SK-N-SH treated with all-trans-retinoic acid at 6 μM for 48 hours (cell line): ENCODE results near the gene TTC28.

Experiments
- ARNTL ChIP-seq: fragments of 450-650 bp; formaldehyde crosslinking; IDR thresholded peaks from 2 replicates; pipeline ENCODE4 v1.5.0; 2020; ENCODE audit warnings: low read depth, mild to moderate bottlenecking, moderate library complexity, borderline replicate concordance
- CSDC2 ChIP-seq: fragments of 250-450 bp; sonication (Bioruptor Pico); IDR thresholded peaks from 2 replicates; pipeline ENCODE4 v1.5.0; 2020; ENCODE audit warnings: mild to moderate bottlenecking, moderate library complexity
- ISL1 ChIP-seq: fragments of 250-450 bp; sonication (Bioruptor Pico); IDR thresholded peaks from 2 replicates; pipeline ENCODE4 v2.1.2; 2022; ENCODE audit warnings: mild to moderate bottlenecking, moderate library complexity
- OSR1 ChIP-seq: fragments of 250-450 bp; sonication (Bioruptor Pico); IDR thresholded peaks from 2 replicates; pipeline ENCODE4 v1.8.0; 2022; ENCODE audit warnings: moderate library complexity, mild to moderate bottlenecking, inconsistent platforms
- SNAI2 ChIP-seq: fragments of 250-450 bp; sonication (Bioruptor Pico); IDR thresholded peaks from 2 replicates; pipeline ENCODE4 v1.5.0; 2020; ENCODE audit warnings: mild to moderate bottlenecking, moderate library complexity
- TCF4 ChIP-seq: fragments of 250-450 bp; sonication (Bioruptor Pico); IDR thresholded peaks from 2 replicates; pipeline ENCODE4 v1.8.0; 2021; ENCODE audit warnings: mild to moderate bottlenecking, moderate library complexity, borderline replicate concordance
- TOX ChIP-seq: fragments of 250-450 bp; sonication (Bioruptor Pico); IDR thresholded peaks from 2 replicates; pipeline ENCODE4 v1.8.0; 2021; ENCODE audit warnings: mild to moderate bottlenecking, moderate library complexity, borderline replicate concordance
- ZFP3 ChIP-seq: fragments of 250-450 bp; sonication (Bioruptor Pico); IDR thresholded peaks from 2 replicates; pipeline ENCODE4 v1.5.0; 2020; ENCODE audit warnings: mild to moderate bottlenecking, moderate library complexity
- ZFP30 ChIP-seq: fragments of 450-650 bp; formaldehyde crosslinking; IDR thresholded peaks from 2 replicates; pipeline ENCODE4 v1.5.0; 2022; ENCODE audit warnings: mild to moderate bottlenecking, moderate library complexity
- ZNF8 ChIP-seq: fragments of 450-650 bp; formaldehyde crosslinking; IDR thresholded peaks from 2 replicates; pipeline ENCODE4 v1.5.0; 2020; ENCODE audit warnings: mild to moderate bottlenecking, moderate library complexity
- TF ChIP-seq, protein P1 (sequence below): fragments of 250-450 bp; sonication (Bioruptor Pico); IDR thresholded peaks from 2 replicates; pipeline ENCODE4 v1.8.0; 2020; ENCODE audit warnings: mild to moderate bottlenecking, moderate library complexity, borderline replicate concordance
- TF ChIP-seq, protein P2 (sequence below): fragments of 250-450 bp; sonication (Bioruptor Pico); IDR thresholded peaks from 2 replicates; pipeline ENCODE4 v1.5.1; 2021; ENCODE audit warnings: mild to moderate bottlenecking, moderate library complexity

DNA sequence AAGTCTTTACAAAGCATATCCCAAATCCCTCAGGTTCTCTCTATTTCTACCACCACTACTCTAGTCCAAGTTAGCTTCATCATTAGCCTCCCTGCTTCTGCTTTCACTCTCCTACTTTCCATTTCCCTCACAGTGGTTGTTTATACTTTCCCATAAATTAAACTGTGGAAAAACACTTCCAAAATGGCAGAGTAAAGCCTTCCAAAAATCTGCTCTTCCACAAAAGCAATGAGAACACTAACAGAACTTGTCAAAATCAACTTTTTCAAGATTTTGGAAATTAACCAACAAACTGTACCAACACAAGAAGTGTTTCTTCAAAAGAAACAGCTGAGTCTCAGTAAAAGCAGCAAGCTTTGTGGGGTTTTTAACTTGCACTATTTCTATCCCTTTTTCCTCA, 71.8 kb downstream of the TTC28 start:
- TF ChIP-seq OSR1: no peak
- TF ChIP-seq, protein P1, sequence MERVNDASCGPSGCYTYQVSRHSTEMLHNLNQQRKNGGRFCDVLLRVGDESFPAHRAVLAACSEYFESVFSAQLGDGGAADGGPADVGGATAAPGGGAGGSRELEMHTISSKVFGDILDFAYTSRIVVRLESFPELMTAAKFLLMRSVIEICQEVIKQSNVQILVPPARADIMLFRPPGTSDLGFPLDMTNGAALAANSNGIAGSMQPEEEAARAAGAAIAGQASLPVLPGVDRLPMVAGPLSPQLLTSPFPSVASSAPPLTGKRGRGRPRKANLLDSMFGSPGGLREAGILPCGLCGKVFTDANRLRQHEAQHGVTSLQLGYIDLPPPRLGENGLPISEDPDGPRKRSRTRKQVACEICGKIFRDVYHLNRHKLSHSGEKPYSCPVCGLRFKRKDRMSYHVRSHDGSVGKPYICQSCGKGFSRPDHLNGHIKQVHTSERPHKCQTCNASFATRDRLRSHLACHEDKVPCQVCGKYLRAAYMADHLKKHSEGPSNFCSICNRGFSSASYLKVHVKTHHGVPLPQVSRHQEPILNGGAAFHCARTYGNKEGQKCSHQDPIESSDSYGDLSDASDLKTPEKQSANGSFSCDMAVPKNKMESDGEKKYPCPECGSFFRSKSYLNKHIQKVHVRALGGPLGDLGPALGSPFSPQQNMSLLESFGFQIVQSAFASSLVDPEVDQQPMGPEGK (CRISPR knock-in tag): no peak
- no peak for TF ChIP-seq ISL1 (CRISPR knock-in tag)
- no peak for TF ChIP-seq ZNF8 (CRISPR knock-in tag)
- no peak for TF ChIP-seq CSDC2
- no peak for TF ChIP-seq SNAI2 (CRISPR knock-in tag)
- TF ChIP-seq, protein P2, sequence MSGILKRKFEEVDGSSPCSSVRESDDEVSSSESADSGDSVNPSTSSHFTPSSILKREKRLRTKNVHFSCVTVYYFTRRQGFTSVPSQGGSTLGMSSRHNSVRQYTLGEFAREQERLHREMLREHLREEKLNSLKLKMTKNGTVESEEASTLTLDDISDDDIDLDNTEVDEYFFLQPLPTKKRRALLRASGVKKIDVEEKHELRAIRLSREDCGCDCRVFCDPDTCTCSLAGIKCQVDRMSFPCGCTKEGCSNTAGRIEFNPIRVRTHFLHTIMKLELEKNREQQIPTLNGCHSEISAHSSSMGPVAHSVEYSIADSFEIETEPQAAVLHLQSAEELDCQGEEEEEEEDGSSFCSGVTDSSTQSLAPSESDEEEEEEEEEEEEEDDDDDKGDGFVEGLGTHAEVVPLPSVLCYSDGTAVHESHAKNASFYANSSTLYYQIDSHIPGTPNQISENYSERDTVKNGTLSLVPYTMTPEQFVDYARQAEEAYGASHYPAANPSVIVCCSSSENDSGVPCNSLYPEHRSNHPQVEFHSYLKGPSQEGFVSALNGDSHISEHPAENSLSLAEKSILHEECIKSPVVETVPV: no peak
- no peak for TF ChIP-seq ZFP3
- no peak for TF ChIP-seq ARNTL (CRISPR knock-in tag)
- TF ChIP-seq TOX (CRISPR knock-in tag): no peak
- TF ChIP-seq ZFP30 (CRISPR knock-in tag): no peak
- no peak for TF ChIP-seq TCF4 (CRISPR knock-in tag)
